OCI-M1 (cell line): ENCODE measurements around the gene PPP1R3A.

ENCODE experiments used
- DNase-seq: peaks from one replicate; lab custom pipeline; 2025; lab: John Stamatoyannopoulos, UW

The PPP1R3A gene

GRCh38 chr7:113878394-113878992 lies 40.3 kb downstream of the PPP1R3A start:
- DNase-seq, result peak; percentile 3

- DNase-seq, result no peak
Measured at GRCh38 chr7:113875224-113875623, 43.6 kb downstream of the PPP1R3A start.

- no peak for DNase-seq
Measured at GRCh38 chr7:113873554-113874151, 45.2 kb downstream of the PPP1R3A start.

- no peak for DNase-seq
Measured at GRCh38 chr7:113872981-113873380, 45.8 kb downstream of the PPP1R3A start.

GRCh38 chr7:113867325-113867724 lies 51.5 kb downstream of the PPP1R3A start:
- no peak for DNase-seq

- DNase-seq, result no peak
Measured at GRCh38 chr7:113856010-113856409, 62.8 kb downstream of the PPP1R3A start.

GRCh38 chr7:113840954-113841353 lies 77.9 kb downstream of the PPP1R3A start:
- DNase-seq, result no peak

GRCh38 chr7:113835367-113835766 lies 83.4 kb downstream of the PPP1R3A start:
- DNase-seq, result no peak

- no peak for DNase-seq
Measured at GRCh38 chr7:113832196-113832745, 86.5 kb downstream of the PPP1R3A start.

- no peak for DNase-seq
Measured at GRCh38 chr7:113831556-113831955, 87.3 kb downstream of the PPP1R3A start.

- no peak for DNase-seq
Measured at GRCh38 chr7:113828581-113828980, 90.2 kb downstream of the PPP1R3A start.
